Gastroesophageal sphincter (tissue), 3 donors: ENCODE results near the gene RALGPS2.

Experiments
- EP300 ChIP-seq: sonication (generic); formaldehyde crosslinking; IDR thresholded peaks from one replicate; pipeline ENCODE4 v1.6.1; 2017; ENCODE audit warnings: antibody characterized with exemption, mild to moderate bottlenecking
- POLR2A ChIP-seq, 2 donors: fragments of 450-650 bp; IDR thresholded peaks; one replicate each; pipeline ENCODE4 v1.6.1; 2017; ENCODE audit warnings: antibody characterized with exemption in 2 of 2, mild to moderate bottlenecking in 2 of 2, moderate library complexity in 1 of 2
- POLR2AphosphoS5 ChIP-seq: sonication (generic); formaldehyde crosslinking; IDR thresholded peaks from one replicate; pipeline ENCODE4 v1.6.1; 2017; ENCODE audit warnings: antibody characterized with exemption
- TF ChIP-seq, protein P1 (sequence below), 4 experiments: fragments of 200-600 bp in 2 of 4; fragments of 450-650 bp in 2 of 4; sonication (generic) in 1 of 4; IDR thresholded peaks; one replicate each; pipeline ENCODE4 v1.5.1; 2017 to 2019; ENCODE audit warnings: antibody characterized with exemption in 4 of 4, mild to moderate bottlenecking in 2 of 4, moderate library complexity in 2 of 4

DNA sequence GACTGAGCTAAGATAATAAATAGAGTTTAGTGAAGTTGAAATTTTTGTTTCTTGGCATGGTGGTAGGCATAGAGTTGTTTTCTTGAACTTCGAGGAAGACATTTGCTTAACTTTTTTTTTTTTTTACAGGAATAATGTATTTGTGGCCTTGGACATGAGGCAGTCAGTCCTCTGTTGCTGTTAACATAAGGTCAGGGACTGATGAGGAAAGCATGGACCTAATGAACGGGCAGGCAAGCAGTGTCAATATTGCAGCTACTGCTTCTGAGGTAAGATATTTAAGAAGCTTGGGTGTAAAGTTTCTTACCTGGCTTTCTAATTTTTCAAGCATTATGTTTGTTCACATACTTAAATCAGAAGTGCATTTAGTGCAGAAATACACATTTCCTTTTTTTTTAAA lies 51.5 kb downstream of the RALGPS2 start:
- TF ChIP-seq, protein P1, sequence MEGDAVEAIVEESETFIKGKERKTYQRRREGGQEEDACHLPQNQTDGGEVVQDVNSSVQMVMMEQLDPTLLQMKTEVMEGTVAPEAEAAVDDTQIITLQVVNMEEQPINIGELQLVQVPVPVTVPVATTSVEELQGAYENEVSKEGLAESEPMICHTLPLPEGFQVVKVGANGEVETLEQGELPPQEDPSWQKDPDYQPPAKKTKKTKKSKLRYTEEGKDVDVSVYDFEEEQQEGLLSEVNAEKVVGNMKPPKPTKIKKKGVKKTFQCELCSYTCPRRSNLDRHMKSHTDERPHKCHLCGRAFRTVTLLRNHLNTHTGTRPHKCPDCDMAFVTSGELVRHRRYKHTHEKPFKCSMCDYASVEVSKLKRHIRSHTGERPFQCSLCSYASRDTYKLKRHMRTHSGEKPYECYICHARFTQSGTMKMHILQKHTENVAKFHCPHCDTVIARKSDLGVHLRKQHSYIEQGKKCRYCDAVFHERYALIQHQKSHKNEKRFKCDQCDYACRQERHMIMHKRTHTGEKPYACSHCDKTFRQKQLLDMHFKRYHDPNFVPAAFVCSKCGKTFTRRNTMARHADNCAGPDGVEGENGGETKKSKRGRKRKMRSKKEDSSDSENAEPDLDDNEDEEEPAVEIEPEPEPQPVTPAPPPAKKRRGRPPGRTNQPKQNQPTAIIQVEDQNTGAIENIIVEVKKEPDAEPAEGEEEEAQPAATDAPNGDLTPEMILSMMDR (IDR thresholded peaks at IDR 0.05), result no peak
- no peak for TF ChIP-seq POLR2A (IDR thresholded peaks at IDR 0.05)
- no peak for TF ChIP-seq EP300
- no peak for TF ChIP-seq POLR2AphosphoS5
